RPMI8226 (cell line): Measurements from ENCODE around the gene ZNF37A.

Source experiments
- DNase-seq: peaks from one replicate; pipeline ENCODE4 v3.0.0-alpha.2; 2015

ZNF37A gene

DNA sequence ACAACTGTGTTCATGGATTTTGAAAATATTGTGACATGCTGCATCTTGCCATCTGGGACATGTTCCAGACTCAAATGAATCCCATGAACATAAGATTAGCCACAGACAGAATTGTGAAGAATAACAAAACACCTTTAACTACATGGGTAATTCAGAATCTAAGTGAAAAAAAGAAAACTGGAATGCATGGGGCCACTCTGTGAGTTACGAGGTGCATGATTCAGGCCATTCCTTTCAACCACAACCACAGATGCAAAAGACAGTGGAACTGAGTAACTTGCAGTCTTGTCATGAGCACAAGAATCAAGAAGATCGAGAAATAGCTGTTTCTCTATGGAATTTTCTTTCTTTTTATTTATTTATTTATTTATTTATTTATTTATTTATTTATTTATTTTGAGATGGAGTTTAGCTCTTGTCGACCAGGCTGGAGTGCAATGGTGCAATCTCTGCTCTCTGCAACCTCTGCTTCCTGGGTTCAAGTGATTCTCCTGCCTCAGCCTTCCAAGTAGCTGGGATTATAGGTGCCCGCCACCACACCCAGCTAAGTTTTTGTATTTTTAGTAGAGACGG is 56.8 kb downstream of the ZNF37A start:
- peak; percentile 21 for DNase-seq

DNA sequence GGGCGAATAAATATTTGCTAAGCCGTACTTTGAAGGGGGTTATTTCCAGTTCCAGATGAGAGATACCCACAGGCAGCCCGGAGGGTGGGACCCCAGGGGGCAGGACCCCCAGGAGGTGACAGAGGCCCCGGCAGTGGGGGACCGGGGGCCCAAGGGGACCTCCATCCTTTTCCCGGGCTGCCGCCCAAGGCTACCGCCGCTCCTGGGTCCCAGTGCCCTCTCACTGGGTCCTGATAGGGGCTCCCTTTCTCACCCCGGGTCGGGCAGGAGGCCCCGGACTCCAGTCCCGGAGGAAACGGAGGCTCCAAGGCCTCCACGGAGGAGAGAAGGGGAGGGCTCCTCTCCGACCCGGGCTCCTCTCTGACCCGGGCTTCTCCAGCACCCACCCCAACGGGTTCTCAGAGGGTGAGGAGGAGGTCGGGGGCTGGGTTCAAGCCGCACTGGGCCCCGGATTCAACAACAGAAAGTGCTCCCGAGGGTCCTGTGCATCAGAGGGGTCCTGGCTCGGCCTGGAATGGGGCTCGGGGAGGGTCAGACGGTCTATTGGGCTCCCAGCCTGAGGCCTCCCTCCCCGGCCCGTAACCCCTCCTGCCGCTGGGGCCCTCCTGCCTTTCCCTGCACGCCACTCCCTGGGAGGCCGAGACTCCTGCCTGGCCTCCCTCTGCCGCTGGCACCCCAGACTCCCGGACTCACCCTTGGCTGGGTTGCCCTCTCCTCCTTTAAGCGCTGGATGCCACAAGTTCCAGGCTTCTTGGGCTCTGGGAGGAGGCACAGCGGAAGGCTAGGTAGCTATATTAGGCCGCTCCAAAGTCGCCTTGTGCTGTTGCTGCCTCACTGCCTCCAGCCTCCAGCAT is 62.5 kb downstream of the ZNF37A start:
- DNase-seq = peak; percentile 6

DNA sequence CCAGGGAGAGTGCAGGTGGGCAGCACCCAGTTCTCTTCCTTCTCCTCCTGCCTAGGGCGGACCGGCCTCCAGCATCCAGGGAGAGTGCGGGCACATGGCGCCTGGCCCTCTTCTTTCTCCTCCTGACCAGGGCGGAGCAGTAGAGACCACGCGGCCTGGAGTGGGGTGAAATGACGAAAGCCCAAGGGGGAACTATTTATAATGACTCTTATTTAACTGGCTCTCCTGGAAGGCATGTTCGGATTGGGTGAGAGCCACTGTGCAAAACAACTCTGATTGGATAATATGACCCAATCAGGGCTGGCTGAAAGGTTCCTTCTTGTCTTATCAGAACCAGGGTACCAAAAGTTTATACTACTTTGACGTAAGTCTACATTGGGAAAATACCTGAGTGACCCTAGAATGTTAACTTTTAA is 63.1 kb downstream of the ZNF37A start:
- DNase-seq = peak; percentile 34

DNA sequence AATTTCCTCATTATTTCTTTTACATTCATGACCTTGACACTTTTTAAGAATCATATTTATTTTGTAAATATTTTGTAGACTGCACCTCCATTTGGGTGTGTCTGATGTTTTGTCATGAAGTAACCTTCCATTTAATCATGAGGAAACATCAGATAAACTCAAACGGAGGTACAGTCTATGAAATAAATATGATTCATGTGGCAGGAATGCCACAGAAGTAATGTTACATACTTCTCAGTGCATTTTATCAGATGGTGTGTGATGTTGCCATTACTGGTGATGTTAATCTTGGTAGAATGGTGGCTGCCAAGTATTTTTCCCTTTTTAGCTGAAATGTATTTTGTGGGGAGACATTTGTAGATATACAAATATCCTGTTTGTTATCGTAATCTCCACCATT is 64.9 kb downstream of the ZNF37A start:
- DNase-seq = no peak

DNA sequence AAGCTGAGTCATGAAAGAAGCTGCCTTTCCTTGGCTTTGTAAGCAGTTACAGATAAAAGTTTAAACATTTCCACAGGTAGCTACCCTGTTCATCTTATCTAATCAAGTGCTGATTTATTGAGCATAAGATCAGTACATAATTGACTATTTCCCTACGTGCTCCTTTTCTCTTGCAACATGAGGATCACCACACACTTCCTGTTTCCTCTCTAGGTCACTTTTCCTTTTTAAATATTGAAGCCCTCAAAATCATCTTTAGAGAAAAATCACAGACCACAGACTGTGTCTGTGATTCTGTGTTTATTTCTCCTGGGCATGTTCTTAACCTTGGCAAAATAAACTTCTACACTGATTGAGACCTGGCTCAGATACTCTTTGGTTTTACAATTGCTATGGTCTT is 69.5 kb downstream of the ZNF37A start:
- no peak for DNase-seq

DNA sequence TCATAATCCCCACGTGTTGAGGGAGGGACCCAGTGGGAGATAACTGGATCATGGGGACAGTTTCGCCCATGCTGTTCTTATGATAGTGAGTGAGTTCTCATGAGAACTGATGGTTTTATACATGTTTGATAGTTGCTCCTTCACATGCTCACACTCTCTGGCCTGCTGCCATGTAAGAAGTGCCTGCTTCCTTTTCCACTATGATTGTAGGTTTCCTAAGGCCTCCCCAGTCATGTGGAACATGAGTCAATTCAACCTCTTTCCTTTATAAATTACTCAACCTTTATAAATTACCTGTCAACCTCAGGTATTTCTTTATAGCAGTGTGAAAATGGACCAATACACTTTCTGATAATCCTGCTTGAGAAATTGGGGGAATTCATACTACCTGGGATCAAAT is 80.2 kb downstream of the ZNF37A start:
- DNase-seq = no peak

DNA sequence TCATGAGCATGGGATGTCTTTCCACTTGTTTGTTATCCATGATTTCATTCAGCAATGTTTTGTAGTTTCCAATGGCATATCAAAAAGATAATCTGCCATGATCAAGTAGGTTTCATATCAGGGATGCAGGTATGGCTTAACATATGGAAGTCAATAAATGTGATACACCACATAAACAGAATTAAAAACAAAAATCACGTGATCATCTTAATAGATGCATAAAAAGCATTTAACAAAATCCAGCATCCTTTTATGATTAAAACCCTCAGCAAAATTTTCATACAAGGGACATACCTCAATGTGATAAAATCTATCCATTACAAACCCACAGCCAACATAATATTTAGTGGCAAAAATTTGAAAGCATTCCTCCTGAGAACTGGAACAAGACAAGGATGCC is 90.3 kb downstream of the ZNF37A start:
- no peak for DNase-seq
